ENCODE measurements around the gene TMIGD1.
"Not testable (repeated sequence)": the region's sequence is repeated elsewhere in the genome, so short reads cannot be mapped to it uniquely, and the experiment has no call there.

The TMIGD1 gene

DNA sequence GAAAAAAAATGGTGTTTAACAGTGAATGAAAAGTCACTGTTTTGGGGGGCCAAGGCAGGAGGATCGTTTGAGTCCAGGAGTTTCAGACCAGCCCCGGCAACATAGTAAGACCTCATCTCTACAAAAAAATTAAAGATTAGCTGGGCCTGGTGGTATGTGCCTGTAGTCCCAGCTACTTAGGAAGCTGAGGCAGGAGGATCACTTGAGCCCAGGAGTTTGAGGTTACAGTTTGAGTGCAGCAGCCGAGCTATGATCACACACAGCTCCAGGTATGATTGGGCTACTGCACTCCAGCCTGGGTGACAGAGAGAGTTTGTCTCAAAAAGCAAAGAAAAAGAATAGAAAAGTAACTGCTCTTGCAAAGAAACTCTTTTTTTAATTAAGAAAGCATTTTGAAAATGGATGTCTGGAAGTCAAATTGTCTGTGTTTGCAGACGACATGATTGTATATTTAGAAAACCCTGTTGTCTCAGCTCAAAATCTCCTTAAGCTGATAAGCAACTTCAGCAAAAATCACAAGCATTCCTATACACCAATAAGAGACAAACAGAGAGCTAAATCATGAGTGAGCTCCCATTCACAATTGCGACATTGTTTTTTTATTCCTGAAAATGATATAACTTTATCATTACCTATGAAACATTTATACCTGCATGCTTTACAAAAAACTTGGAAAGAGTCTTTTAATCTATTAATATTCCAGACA is 24.4 kb upstream of the TMIGD1 start:
- DNase-seq: no peak

DNA sequence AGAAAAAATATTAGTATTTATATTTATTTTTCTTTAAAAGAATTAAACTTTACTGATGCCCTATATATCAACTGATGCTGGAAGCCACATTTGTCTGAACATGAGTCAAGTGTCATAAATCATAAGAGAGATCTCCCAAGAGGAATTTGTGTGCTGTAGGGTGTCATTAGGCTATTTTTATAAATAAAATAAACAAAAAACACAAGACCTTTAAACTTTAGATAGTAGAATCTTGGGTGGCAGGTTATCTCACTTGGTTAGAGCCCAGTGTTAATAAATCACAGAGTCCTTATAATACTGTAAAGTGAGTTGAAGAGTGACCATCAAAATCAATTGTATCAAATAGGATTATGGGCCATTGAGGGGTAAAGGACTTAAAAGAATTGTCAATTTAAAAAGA is 23.6 kb upstream of the TMIGD1 start:
- DNase-seq: no peak

DNA sequence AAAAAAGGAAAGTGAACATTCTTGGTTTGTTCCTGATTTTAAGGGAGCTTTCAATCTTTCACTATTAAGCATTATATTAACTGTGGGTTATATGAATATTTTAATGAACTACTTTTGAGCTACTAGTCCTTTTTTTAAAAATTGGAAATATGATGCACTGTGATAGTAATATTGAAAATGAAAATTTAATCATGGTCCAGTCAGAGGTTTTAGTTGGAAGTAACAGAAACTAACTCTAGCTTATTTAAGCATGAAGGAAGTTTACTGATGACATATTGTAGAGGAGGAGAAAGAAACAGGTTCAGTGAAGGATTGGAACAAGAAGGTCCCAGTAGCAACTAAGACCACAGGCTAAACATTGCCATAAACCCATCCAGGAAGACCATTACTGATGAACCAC is 20.8 kb upstream of the TMIGD1 start:
- DNase-seq: no peak

GRCh38 chr17:30352240-30352814 is 18.5 kb upstream of the TMIGD1 start:
- DNase-seq: no peak

DNA sequence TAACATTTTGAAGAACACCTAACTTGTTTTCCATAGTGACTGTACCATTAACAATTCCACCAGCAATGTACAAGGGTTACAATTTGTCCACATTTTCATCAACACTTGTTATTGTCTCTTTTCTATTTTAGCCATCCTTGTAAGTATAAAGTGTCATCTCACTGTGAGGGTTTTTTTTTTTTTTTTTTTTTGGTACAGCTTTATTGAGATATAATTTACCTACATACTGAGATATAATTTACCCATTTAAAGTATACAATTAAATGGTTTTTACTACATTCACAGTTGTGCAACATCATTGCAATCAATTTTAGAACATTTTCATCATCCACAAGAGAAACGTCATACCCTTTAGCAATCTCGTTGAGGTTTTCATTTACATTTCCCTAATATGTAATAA is 17.9 kb upstream of the TMIGD1 start:
- DNase-seq: no peak

- not testable (repeated sequence) for DNase-seq
These were observed 17.4 kb upstream of the TMIGD1 start for GRCh38 chr17:30351263-30351662.

- DNase-seq: no peak
These were observed 15.4 kb upstream of the TMIGD1 start for GRCh38 chr17:30349252-30349651.

DNA sequence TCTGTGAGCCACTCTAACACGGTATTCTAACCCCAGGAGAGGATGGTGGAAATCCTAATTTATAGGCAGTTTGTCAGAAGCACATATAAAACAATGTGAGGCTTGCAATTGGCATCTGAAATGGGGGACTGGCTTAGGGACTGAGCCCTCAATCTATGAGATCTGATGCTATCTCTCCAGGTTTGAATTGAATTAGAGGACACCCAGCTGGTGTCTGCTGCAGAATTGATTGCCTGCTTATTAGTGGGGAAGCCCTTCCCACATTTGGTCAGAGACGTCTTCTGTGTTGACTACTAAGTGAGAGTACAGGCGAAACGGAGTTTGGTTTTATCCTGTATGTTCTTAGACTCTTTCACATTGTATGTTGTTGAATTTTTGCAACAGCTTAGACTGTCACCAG is 13.6 kb upstream of the TMIGD1 start:
- DNase-seq: no peak

GRCh38 chr17:30346221-30346795 is 12.5 kb upstream of the TMIGD1 start:
- no peak for DNase-seq

DNA sequence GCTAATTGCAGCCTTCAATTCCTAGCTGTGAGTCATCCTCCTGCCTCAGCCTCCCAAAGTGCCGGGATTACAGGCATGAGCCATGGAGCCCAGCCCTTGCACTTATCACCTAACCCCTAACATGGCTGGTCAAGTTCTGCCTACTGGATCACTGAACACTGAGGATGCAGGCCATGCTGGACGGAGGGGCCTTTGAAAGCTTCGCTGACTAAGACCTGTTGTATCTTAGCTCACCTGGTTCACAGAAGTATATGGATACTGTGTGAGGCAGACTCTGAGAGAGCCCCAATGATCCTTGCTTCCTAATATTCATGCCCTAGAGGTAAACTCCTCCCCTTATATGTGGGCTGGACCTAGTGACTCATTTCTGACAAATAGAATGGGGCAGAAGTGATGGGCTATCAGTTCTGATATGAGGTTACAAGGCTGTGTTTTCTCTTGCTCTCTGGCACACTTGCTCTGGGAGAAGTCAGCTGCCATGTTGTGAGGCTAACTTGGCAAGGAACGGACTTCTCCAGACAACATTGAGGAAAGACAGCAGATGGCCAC is 11.7 kb upstream of the TMIGD1 start:
- no peak for DNase-seq

DNA sequence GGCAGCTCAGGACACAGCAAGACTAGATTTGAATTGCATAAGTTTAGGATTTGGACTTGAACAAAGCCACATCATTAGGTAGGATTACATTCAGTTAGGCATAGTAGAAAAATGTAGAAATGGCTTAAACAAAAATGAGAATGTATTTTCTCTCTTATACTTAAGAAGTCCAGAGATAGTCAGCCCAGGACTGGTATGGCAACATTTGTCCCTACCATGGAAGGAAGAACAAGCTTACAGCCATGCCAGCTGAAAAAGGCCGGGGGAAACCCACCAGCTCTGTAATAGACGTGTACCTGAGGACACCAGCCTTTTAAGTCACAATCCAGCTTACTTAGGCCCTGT is 11.2 kb upstream of the TMIGD1 start:
- no peak for DNase-seq

DNA sequence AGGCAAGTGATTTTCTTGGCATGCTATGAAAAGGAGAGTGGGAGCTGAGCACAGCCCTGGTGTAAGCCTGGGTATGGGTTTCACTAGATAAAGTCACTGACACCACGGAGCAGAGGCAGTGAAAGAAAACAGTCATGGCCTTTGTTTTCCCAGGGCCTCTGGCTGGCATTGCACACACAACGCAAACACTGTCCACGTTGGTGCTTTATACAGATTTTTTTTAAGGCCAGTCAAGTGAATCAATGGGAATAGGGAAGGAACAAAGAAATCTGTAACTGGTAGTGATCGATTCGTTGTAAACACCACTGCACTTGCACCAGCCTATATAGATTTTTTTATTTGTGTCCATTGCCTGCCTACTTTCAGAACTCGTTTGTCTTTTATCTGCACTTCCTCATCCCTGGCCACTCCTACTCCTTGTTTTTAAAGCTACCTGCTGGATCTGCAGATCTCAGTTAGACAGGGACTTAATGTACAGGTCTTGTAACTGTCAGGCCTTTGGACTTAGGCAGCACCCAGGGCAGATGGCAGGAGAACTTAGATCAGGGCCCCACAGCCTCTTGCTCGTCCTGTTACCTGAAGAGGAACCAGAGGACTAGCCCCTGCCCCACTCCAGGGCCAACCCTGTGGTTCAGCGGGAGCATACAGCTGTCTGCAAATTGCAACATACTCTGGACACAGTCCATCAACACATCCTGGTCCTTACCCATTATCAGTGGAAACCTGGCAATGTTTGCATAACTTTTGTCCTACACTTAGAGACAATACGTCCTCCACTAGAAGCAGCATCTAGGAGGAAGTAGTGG is 10.6 kb upstream of the TMIGD1 start:
- DNase-seq: no peak

DNA sequence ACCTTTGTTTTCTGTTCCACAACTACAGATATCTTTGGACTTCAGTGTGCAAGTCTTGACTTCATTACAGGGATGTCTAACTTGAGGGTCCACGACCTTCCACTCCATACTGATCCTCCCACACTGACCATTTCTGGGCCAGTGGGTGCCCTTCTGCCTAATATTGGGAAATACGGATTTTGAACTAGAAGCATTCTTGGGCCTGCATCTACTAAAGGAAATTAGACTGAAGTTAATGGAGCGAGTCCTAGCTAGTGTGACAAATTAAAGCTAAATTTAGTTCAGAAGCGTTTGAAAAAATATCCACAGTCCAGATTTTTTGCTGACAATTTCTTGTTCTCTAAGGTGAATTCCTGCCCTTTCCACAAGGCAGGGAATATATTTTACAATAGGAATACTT is 9.9 kb upstream of the TMIGD1 start:
- no peak for DNase-seq

GRCh38 chr17:30343244-30343643 is 9.4 kb upstream of the TMIGD1 start:
- DNase-seq: not testable (repeated sequence)

- no peak for DNase-seq
These were observed 7.9 kb upstream of the TMIGD1 start for GRCh38 chr17:30341703-30342249.

- DNase-seq: no peak
These were observed 7.0 kb upstream of the TMIGD1 start for GRCh38 chr17:30340801-30341356.

DNA sequence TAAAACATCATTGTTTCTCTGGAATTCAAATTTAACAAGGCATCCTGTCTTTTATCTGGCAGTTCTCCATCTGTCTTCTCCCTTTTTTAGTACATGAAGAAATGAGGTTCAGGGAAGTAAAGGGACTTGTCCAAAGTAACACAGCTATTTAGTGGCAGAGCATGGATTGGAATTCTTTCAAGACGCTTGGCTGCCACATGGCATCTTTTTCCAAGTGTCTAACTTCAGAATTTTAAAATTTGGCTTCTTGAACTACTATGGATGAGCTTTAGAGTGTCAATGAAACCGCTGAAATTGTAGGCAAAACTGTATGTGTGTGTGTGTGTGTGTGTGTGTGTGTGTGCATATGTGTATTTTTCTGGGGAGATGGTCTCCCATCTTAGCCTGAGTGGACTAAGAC is 5.2 kb upstream of the TMIGD1 start:
- DNase-seq: no peak

DNA sequence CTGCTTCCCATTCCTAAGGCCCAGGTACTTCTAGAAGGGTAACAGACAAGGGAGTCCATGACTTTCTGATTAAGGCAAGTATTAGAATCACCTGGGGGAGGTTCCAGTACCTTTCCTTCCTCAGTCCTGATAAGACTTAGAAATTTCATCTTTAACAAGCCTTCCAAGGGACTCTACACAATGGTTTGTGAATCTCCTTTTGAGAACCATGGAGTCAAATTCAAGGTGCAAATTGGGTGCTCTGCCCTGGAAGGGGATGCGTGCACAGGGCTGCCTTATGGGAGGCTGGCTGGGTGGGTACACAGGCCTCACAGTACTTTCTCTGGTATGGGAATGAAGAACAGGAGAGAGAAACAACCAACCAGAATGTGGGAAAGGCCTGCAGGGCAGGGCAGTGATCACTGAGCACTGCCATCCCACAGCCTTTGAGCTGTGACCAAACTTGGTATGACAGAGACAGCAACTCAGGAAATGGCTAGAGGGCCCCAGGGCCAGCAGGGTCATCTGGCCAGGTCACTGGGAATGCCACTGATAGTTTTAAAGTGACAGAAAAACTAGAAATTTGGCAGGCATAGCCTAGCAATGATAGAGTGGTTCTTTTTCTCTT is 3.6 kb upstream of the TMIGD1 start:
- no peak for DNase-seq

DNA sequence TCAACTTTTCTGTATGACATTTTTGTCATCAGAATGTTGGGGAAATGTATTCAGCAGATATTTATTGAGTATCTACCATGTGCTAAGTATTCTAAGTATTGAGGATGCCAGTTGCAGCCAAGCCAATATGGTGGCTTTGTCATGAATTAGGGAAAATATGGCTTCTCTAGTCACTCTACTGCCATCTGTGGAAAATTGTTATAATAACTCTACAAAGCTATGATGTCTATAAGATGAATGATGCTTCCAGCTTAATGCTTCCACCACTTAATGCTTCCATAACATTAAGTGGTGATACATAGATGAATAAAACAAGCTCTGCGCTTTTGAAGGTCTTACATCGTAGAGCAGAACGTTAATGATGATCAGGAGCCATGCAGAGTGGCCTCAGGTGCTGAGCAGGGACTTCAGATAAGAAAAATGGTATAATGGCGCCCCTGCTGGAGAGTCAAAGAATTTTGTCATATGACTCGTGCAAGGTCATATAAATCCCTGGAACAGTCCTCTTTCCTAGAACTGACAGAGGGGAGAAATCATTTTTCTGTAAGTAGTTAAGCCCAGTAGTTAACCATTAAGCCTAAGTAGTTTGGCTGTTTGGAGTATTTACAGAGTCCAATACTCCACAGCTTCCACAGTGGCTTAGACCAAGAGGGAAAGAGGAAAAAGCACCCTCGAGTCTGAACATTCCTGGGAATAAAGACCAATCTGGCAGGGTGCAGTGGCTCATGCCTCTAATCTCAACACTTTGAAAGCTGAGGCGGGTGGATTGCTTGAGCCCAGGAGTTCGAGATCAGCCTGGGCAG is 2.7 kb upstream of the TMIGD1 start:
- DNase-seq: peak; percentile 30

DNA sequence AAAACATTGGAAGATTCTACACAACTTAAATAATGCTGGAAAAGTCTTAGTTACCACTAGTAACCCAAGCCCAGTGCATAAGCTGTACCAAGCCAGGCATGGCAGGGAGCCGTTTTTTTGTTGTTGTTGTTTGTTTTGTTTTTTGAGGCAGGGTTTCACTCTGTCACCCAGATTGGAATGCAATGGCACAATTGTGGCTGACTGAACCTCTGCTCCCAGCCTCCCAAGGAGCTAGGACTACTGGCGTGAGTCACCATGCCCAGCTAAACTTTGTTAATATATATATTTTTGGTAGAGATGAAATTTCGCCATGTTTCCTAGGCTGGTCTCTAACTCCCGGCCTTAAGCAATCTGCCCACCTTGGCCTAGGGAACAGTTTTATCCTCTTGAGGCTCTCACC is 564 bp upstream of the TMIGD1 start:
- no peak for DNase-seq

DNA sequence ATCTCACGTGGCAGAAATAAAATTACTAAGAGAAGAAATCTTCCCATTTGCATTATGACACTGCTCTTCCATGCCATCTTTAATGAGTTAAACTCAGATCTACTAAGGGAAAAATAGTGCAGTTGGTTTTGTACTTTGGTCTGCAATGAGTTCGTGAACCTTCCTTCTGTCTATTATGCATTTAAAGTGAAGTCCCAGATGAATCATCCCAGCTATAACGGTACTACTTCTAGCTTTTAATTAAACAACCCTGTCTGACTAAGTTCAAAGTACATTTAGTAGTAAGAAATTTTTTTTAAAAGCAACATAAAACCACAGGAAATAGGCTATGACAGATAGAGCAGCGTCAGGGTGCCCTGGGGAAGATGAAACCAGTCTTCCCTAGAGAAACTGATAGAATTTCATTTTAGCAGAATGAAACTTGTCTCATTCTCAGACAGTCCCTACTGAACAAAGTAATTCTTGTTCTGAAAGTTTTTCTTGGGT is 1.8 kb downstream of the TMIGD1 start:
- DNase-seq: no peak

GRCh38 chr17:30326809-30327208 is 7.0 kb downstream of the TMIGD1 start:
- DNase-seq: no peak

All from NCI-H1436 treated with DMSO at 0.1 percent for 48 hours (cell line).